GM12878 (cell line): Measurements from ENCODE around the gene SLC22A4. TPM values are rescaled to one million over a fixed set of nuclear protein-coding genes. Genes with fewer than 3 reads are reported as not detected.

ENCODE experiments used
- ATAC-seq: fragments of 200-7000 bp; cut with Tn5 transposase; 3 replicates; pipeline ENCODE4 v1.9.1; 2020; ENCODE audit warnings: mild to moderate bottlenecking, moderate library complexity
- BruUV-seq: library from RNA; stranded (reverse); fragments of 400-500 nt; replicated peaks from 2 replicates; lab custom pipeline; 2021; lab: Mats Ljungman, UMichigan
- CTCF ChIA-PET: fragments of 300-600 bp; sonication (Branson Sonifier 250); formaldehyde crosslinking; extraction: SDS; loops from one replicate; lab custom pipeline; 2021; ENCODE audit warnings: inconsistent platforms; lab: Yijun Ruan, JAX
- POLR2A ChIA-PET: fragments of 350-600 bp; formaldehyde crosslinking; extraction: SDS; loops from one replicate; lab custom pipeline; 2021; ENCODE audit warnings: inconsistent platforms; lab: Charles Lee
- RAD21 ChIA-PET: fragments of 300-600 bp; sonication (Branson Sonifier 250); formaldehyde crosslinking; loops from one replicate; lab custom pipeline; 2023; ENCODE audit warnings: antibody characterized with exemption; ENCODE audit not compliant: unreplicated experiment; lab: Charles Lee
- SMC1A ChIA-PET: fragments of 300-600 bp; sonication (Branson Sonifier 250); formaldehyde crosslinking; loops from one replicate; lab custom pipeline; 2023; ENCODE audit not compliant: unreplicated experiment, uncharacterized antibody; lab: Charles Lee
- DNase-seq: peaks from one replicate; pipeline ENCODE4 v3.0.0-alpha.2; 2011; ENCODE audit warnings: low read depth, low spot score
- FAIRE-seq: peaks from 3 replicates; lab custom pipeline; 2011; peaks lifted over from hg19 to GRCh38; lab: Jason Lieb, UNC
- H2AFZ ChIP-seq: 2 replicates; pipeline ENCODE4 v1.6.0; 2011; ENCODE audit warnings: low read depth, low read length, control low read depth; ENCODE audit not compliant: control insufficient read depth
- H3K27ac ChIP-seq: 2 replicates; pipeline ENCODE4 v1.5.1; 2011; ENCODE audit warnings: control low read depth; ENCODE audit not compliant: control insufficient read depth, insufficient read depth
- H3K27me3 ChIP-seq, 2 experiments: replicated peaks in 1 of 2; 2 replicates each; pipeline versions ENCODE4 v1.6.0 to v1.6.1; 2011; ENCODE audit warnings: low read length in 1 of 2; ENCODE audit not compliant: control insufficient read depth in 2 of 2, insufficient read depth in 2 of 2
- H3K36me3 ChIP-seq, 2 experiments: 2 replicates each; pipeline ENCODE4 v1.5.1; 2011; ENCODE audit warnings: low read length in 1 of 2; ENCODE audit not compliant: control insufficient read depth in 2 of 2, insufficient read depth in 2 of 2
- H3K4me1 ChIP-seq: 2 replicates; pipeline ENCODE4 v1.6.1; 2011; ENCODE audit warnings: mild to moderate bottlenecking, low read length, moderate library complexity, mixed read lengths; ENCODE audit not compliant: control insufficient read depth, insufficient read depth
- H3K4me2 ChIP-seq: 2 replicates; pipeline ENCODE4 v1.6.0; 2011; ENCODE audit warnings: control low read depth; ENCODE audit not compliant: control insufficient read depth, insufficient read depth
- H3K4me3 ChIP-seq: fragments of 200-600 bp; sonication (generic); 2 replicates; pipeline ENCODE4 v1.5.1; 2016
- H3K79me2 ChIP-seq: 2 replicates; pipeline ENCODE4 v1.6.0; 2011; ENCODE audit warnings: low read length; ENCODE audit not compliant: control insufficient read depth, insufficient read depth
- H3K9ac ChIP-seq: 2 replicates; pipeline ENCODE4 v1.8.0; 2011; ENCODE audit warnings: low read length, control low read depth, mixed read lengths; ENCODE audit not compliant: control insufficient read depth, insufficient read depth
- H3K9me3 ChIP-seq: replicated peaks from 3 replicates; pipeline ENCODE4 v1.5.1; 2011; ENCODE audit warnings: mild to moderate bottlenecking, low read length; ENCODE audit not compliant: control insufficient read depth, insufficient read depth
- H4K20me1 ChIP-seq: 2 replicates; pipeline ENCODE4 v1.6.0; 2011; ENCODE audit not compliant: control insufficient read depth, insufficient read depth
- GATAD2B ChIP-seq: fragments of 450-650 bp; conservative IDR thresholded peaks from 2 replicates; pipeline ENCODE4 v1.6.1; 2017; ENCODE audit warnings: low read depth, mild to moderate bottlenecking, moderate library complexity
- WGBS: methylation state at CpG from one replicate; pipeline ENCODE4 v1.1.6; 2016; ENCODE audit warnings: low lambda C conversion rate; ENCODE audit not compliant: insufficient replicate concordance, insufficient coverage; ENCODE audit errors: missing lambda C conversion rate; 5-methylcytosine and 5-hydroxymethylcytosine counted together
- in situ Hi-C: fragments of 300-500 bp; cut with MboI; formaldehyde crosslinking; loops from 9 replicates; pipeline ENCODE4 v1.14.3; 2018; ENCODE audit warnings: mixed read lengths
- intact Hi-C: fragments of 100-400 bp; cut with micrococcal nuclease; formaldehyde crosslinking; loops from one replicate; pipeline ENCODE4 v1.14.2; 2022; ENCODE audit not compliant: unreplicated experiment
- polyA plus RNA-seq, 11 experiments: library from polyadenylated mRNA; depleted of rRNA in 4 of 11; unstranded in 6 of 11; stranded (reverse) in 5 of 11; fragments of >200 nt; fragmentation: Nextera tagmentation in 4 of 11; fragmentation: Illumina TruSeq in 1 of 11; extraction: Ambion mirVana in 4 of 11; extraction: Trizol in 1 of 11; gene quantifications; 1 replicate in 1 of 11; 2 replicates in 10 of 11; pipeline versions ENCODE4 v1.2.1 to v1.2.3, GENCODE V29; 2011 to 2016; ENCODE audit warnings: inconsistent platforms in 2 of 11, missing spikeins in 2 of 11, low read depth in 1 of 11
- total RNA-seq, 4 experiments: library from RNA; depleted of rRNA in 3 of 4; stranded (reverse); fragments of >200 nt in 3 of 4; fragmentation: Illumina TruSeq in 1 of 4; extraction: Trizol in 1 of 4; gene quantifications; 2 replicates each; pipeline versions ENCODE4 v1.2.1 to v1.2.3, GENCODE V29; 2013 to 2021
- TF ChIP-seq, protein P1 (sequence below): fragments of 450-650 bp; IDR thresholded peaks from 2 replicates; pipeline ENCODE4 v1.6.1; 2018; ENCODE audit warnings: mild to moderate bottlenecking, low read depth, moderate library complexity; ENCODE audit not compliant: partially characterized antibody
- TF ChIP-seq, protein P2 (sequence below): IDR thresholded peaks from 2 replicates; pipeline ENCODE4 v1.6.1; 2012; ENCODE audit warnings: low read depth, low read length, improper control_type of control experiment

SLC22A4 gene
- total and polyA plus RNA-seq, 10 of the 15 experiments (the other 5 are each of a cell fraction or from before 2014, with no cell fraction given): 0.04 to 0.61 (median 0.10) TPM; not detected in 2

DNA sequence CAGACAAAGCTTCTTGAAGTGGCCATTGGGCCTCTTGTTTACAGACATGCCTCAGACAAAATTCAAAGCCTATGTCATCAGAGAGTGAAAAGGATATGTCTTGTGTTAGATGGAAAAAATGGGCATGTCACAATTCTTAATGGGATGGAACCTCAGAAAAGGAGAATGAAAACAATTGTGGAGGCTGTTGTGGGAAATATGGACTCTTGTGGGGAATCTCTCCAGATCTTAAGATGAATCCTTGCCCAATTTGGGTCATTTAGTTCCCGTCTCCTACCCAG, 94.8 kb downstream of the SLC22A4 start:
- ChIA-PET CTCF (interaction anchor here (0.8 to 22.4 kb wide), 8 partner anchors 17 to 150 kb away, joined by 3 to 481 read pairs (median 3); partner anchors contain the start of gene IRF1), RAD21 (interaction anchor here (1.1 to 7.3 kb wide), 5 partner anchors 17 to 112 kb away, joined by 3 to 279 read pairs (median 25); partner anchors contain the start of gene IRF1), POLR2A (interaction anchor here (1.6 to 3.7 kb wide), 3 partner anchors 101 to 113 kb away, joined by 4 to 15 read pairs (median 4); partner anchors contain the start of gene IRF1), SMC1A (interaction anchor here (1.4 to 16.0 kb wide), 10 partner anchors 11 to 193 kb away, joined by 3 to 340 read pairs (median 12); partner anchors contain the start of gene IRF1)
- no peak overlapping the region for H3K4me2 ChIP-seq
- intact Hi-C loops (loop anchor here (5.0 to 10.0 kb wide), 3 partner anchors 152 to 207 kb away; no protein-coding TSS in a partner anchor), in situ Hi-C loops (loop anchor here (5.0 to 10.0 kb wide), 3 partner anchors 106 to 493 kb away; partner anchors contain the start of gene IRF1)
- no TSS peak for BruUV-seq
- no peaks in the 10 kb centered on the region for H3K27me3 ChIP-seq
- no peak overlapping the region for H3K27ac ChIP-seq
- no peak for DNase-seq
- H3K79me2 ChIP-seq: no peaks in the 10 kb centered on the region
- no peak overlapping the region for H3K9ac ChIP-seq
- no peaks in the 10 kb centered on the region; a peak in 1 of 4 replicates for H3K36me3 ChIP-seq
- H3K9me3 ChIP-seq: no peaks in the 10 kb centered on the region
- no peak for ATAC-seq
- H3K4me3 ChIP-seq: no peak overlapping the region
- H3K4me1 ChIP-seq: peaks cover 20% of the 10 kb centered on the region
- TF ChIP-seq, protein P1, sequence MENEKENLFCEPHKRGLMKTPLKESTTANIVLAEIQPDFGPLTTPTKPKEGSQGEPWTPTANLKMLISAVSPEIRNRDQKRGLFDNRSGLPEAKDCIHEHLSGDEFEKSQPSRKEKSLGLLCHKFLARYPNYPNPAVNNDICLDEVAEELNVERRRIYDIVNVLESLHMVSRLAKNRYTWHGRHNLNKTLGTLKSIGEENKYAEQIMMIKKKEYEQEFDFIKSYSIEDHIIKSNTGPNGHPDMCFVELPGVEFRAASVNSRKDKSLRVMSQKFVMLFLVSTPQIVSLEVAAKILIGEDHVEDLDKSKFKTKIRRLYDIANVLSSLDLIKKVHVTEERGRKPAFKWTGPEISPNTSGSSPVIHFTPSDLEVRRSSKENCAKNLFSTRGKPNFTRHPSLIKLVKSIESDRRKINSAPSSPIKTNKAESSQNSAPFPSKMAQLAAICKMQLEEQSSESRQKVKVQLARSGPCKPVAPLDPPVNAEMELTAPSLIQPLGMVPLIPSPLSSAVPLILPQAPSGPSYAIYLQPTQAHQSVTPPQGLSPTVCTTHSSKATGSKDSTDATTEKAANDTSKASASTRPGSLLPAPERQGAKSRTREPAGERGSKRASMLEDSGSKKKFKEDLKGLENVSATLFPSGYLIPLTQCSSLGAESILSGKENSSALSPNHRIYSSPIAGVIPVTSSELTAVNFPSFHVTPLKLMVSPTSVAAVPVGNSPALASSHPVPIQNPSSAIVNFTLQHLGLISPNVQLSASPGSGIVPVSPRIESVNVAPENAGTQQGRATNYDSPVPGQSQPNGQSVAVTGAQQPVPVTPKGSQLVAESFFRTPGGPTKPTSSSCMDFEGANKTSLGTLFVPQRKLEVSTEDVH: no peak
- TF ChIP-seq, protein P2, sequence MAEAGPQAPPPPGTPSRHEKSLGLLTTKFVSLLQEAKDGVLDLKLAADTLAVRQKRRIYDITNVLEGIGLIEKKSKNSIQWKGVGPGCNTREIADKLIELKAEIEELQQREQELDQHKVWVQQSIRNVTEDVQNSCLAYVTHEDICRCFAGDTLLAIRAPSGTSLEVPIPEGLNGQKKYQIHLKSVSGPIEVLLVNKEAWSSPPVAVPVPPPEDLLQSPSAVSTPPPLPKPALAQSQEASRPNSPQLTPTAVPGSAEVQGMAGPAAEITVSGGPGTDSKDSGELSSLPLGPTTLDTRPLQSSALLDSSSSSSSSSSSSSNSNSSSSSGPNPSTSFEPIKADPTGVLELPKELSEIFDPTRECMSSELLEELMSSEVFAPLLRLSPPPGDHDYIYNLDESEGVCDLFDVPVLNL: no peak
- TF ChIP-seq GATAD2B: no peak
- 100% methylated on average over 1 of the region's 1 CpG for WGBS
- no peak overlapping the region for H2AFZ ChIP-seq
- FAIRE-seq: no peak
- H4K20me1 ChIP-seq: no peaks in the 10 kb centered on the region
